Kidney epithelial cell (primary cell): ENCODE results near the gene FOCAD. TPM values are rescaled to one million over a fixed set of nuclear protein-coding genes. Genes with fewer than 3 reads are reported as not detected.

ENCODE experiments used
- DNase-seq: peaks from one replicate; pipeline ENCODE4 v3.0.0-alpha.2; 2010; ENCODE audit warnings: low read depth
- H3K27me3 ChIP-seq: 2 replicates; pipeline ENCODE4 v1.6.0; 2011; ENCODE audit warnings: low read length; ENCODE audit not compliant: control insufficient read depth, insufficient read depth
- H3K36me3 ChIP-seq: 2 replicates; pipeline ENCODE4 v1.5.1; 2011; ENCODE audit warnings: low read length; ENCODE audit not compliant: control insufficient read depth, insufficient read depth
- H3K4me3 ChIP-seq: 2 replicates; pipeline ENCODE4 v1.5.1; 2011; ENCODE audit warnings: low read depth, mild to moderate bottlenecking, control low read depth, low read length
- CTCF ChIP-seq: IDR thresholded peaks from 2 replicates; pipeline ENCODE4 v1.5.1; 2011; ENCODE audit warnings: mild to moderate bottlenecking, moderate library complexity, low read length, control low read depth, inconsistent platforms; ENCODE audit not compliant: insufficient read depth, poor library complexity, severe bottlenecking
- total RNA-seq: library from RNA; depleted of rRNA; stranded (reverse); fragments of >200 nt; gene quantifications from 2 replicates; pipeline ENCODE4 v1.2.3, GENCODE V29; 2015

FOCAD gene
- total RNA-seq, 1 donor from 2014 or later, result 62.9 TPM

- TF ChIP-seq CTCF, result no peak
- Histone ChIP-seq H3K4me3 (peak within 1 kb of the TSS; percentile 33), H3K27me3 (no peaks in the 10 kb centered on the region), H3K36me3 (no peaks in the 10 kb centered on the region)
- DNase-seq, result no peak
Measured at GRCh38 chr9:21031091-21031807, 347.2 kb downstream of the FOCAD start, which contains the start of gene HACD4. Gene HACD4, minus strand, starts transcription at chr9:21031640. Its CDS starts 50 bp downstream, at chr9:21031590.

- Histone ChIP-seq H3K27me3 (no peaks in the 10 kb centered on the region), H3K36me3 (no peaks in the 10 kb centered on the region), H3K4me3 (peak overlapping the region; percentile 33)
- no peak for DNase-seq
- no peak for TF ChIP-seq CTCF
Measured at GRCh38 chr9:21031808-21032183, 347.7 kb downstream of the FOCAD start.

DNA sequence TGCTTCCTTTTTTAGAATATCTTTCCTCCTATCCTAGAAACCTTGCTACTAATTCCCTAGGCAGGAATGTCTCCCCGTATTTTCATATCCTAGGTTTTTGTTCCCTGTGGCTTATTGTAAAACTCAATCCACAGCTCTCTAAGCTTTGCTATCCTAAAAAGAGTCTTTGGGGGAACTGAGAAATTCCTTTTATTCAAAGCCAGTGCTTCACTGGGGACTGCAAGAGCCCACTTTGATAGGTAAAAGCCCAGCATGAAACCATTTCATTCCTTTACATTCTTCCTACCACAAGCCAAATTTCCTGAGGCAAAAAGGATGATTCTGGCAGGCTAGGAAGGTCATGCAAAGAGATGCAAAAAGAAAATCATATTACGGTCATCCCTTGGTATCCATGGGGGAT is 353.2 kb downstream of the FOCAD start:
- no peaks in the 10 kb centered on the region for H3K36me3 ChIP-seq
- no peak for DNase-seq
- no peak overlapping the region for H3K4me3 ChIP-seq
- no peak for TF ChIP-seq CTCF
- no peaks in the 10 kb centered on the region for H3K27me3 ChIP-seq

DNA sequence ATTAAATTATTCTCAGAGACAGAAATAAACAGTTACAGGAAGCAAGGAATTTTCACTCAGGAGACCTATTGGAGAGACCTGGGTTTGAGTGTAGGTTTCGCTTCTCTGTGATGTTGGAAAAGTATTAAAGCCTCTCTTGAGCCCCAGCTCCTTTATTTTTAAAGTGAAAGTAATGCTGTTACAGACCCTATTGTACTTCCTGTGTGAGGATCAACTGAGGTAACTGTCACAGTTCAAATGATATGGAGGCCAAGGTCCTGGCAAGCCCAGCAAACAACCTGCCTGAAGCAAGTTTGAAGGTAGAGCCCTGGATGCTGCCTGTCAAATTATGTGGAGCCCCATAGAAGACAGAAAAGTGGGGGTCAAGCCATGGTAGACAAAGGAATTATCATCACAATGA is 355.2 kb downstream of the FOCAD start:
- no peak overlapping the region for H3K4me3 ChIP-seq
- H3K27me3 ChIP-seq, result no peaks in the 10 kb centered on the region
- no peak for DNase-seq
- TF ChIP-seq CTCF, result no peak
- no peaks in the 10 kb centered on the region for H3K36me3 ChIP-seq

DNA sequence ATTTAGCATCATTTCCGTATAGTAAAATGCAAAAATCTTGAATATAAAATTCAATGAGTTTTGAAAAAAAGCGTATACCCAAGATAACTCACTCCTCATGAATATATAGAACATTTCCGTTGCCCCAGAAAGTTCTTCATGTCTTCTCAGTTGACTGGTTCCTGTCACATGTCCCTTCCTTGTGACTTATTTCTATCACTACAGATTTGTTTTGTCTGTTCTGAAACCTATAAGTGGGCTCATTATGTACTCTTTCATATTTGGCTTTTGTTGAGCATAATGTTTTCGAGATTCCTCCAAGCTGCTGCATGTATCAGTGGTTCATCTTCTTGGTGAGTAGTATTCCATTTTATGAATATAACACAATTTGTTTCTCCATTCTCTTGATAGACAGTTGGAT is 358.4 kb downstream of the FOCAD start:
- no peaks in the 10 kb centered on the region for H3K27me3 ChIP-seq
- H3K4me3 ChIP-seq, result no peak overlapping the region
- DNase-seq, result no peak
- no peaks in the 10 kb centered on the region for H3K36me3 ChIP-seq
- TF ChIP-seq CTCF, result no peak

GRCh38 chr9:21043841-21044240 is 359.8 kb downstream of the FOCAD start:
- no peak for DNase-seq
- no peak for TF ChIP-seq CTCF
- Histone ChIP-seq H3K4me3 (no peak overlapping the region), H3K36me3 (no peaks in the 10 kb centered on the region), H3K27me3 (no peaks in the 10 kb centered on the region)
